H1 (cell line): Measurements from ENCODE around the gene GALNT13. TPM values are rescaled to one million over a fixed set of nuclear protein-coding genes. Genes with fewer than 3 reads are reported as not detected.

Experiments
- CTCF ChIA-PET: fragments of 300-600 bp; sonication (Branson Sonifier 250); formaldehyde crosslinking; loops from one replicate; lab custom pipeline; 2021; ENCODE audit not compliant: partially characterized antibody; lab: Charles Lee
- POLR2A ChIA-PET: fragments of 300-600 bp; sonication (Branson Sonifier 250); formaldehyde crosslinking; loops from one replicate; lab custom pipeline; 2021; ENCODE audit warnings: inconsistent platforms; ENCODE audit not compliant: partially characterized antibody; lab: Charles Lee
- DNase-seq, 2 experiments: peaks; one replicate each; pipeline versions ENCODE4 v3.0.0 to v3.0.0-alpha.2; 2010 to 2022; ENCODE audit warnings: low spot score in 2 of 2, low read depth in 1 of 2, mixed read lengths in 1 of 2
- FAIRE-seq: peaks from 2 replicates; lab custom pipeline; 2011; peaks lifted over from hg19 to GRCh38; lab: Jason Lieb, UNC
- H2AFZ ChIP-seq: 2 replicates; pipeline ENCODE4 v1.8.1; 2012; ENCODE audit warnings: low read length, inconsistent platforms
- H2AK5ac ChIP-seq: 2 replicates; pipeline ENCODE4 v1.6.1; 2013; ENCODE audit warnings: low read depth, low read length
- H2BK120ac ChIP-seq: replicated peaks from 2 replicates; pipeline ENCODE3; 2013; ENCODE audit warnings: low read depth, low read length, inconsistent platforms
- H2BK12ac ChIP-seq: 2 replicates; pipeline ENCODE4 v1.6.1; 2013; ENCODE audit warnings: low read depth, low read length
- H2BK15ac ChIP-seq: 2 replicates; pipeline ENCODE4 v1.6.1; 2013; ENCODE audit warnings: low read length
- H2BK20ac ChIP-seq: 2 replicates; pipeline ENCODE4 v1.6.1; 2013; ENCODE audit warnings: low read length
- H2BK5ac ChIP-seq: 2 replicates; pipeline ENCODE4 v1.6.1; 2013; ENCODE audit warnings: low read depth, low read length
- H3K14ac ChIP-seq: 2 replicates; pipeline ENCODE4 v1.6.1; 2013; ENCODE audit warnings: inconsistent platforms; ENCODE audit not compliant: insufficient read length
- H3K18ac ChIP-seq: 2 replicates; pipeline ENCODE4 v1.6.1; 2013; ENCODE audit warnings: low read length; ENCODE audit errors: extremely low read depth
- H3K23ac ChIP-seq: 2 replicates; pipeline ENCODE4 v1.6.1; 2013; ENCODE audit warnings: inconsistent platforms; ENCODE audit not compliant: insufficient read length
- H3K23me2 ChIP-seq: 2 replicates; pipeline ENCODE4 v1.6.1; 2013; ENCODE audit warnings: low read depth, low read length
- H3K27ac ChIP-seq: 2 replicates; pipeline ENCODE4 v1.6.1; 2011; ENCODE audit warnings: low read depth, low read length, inconsistent platforms
- H3K27me3 ChIP-seq, 4 experiments: replicated peaks in 1 of 4; 1 replicate in 1 of 4; 2 replicates in 3 of 4; pipeline versions ENCODE4 v1.6.1 to v1.8.1; 2011 to 2013; ENCODE audit warnings: low read length in 3 of 4, mild to moderate bottlenecking in 3 of 4, inconsistent platforms in 2 of 4, mixed read lengths in 2 of 4, moderate library complexity in 1 of 4; ENCODE audit not compliant: control insufficient read depth in 3 of 4, insufficient read depth in 3 of 4; ENCODE audit errors: extremely low read depth in 1 of 4
- H3K36me3 ChIP-seq, 4 experiments: 2 replicates each; pipeline versions ENCODE4 v1.6.1 to v1.8.1; 2011 to 2013; ENCODE audit warnings: mild to moderate bottlenecking in 4 of 4, low read length in 3 of 4, moderate library complexity in 2 of 4, control low read depth in 1 of 4, inconsistent platforms in 1 of 4; ENCODE audit not compliant: insufficient read depth in 4 of 4, control insufficient read depth in 2 of 4
- H3K4ac ChIP-seq: replicated peaks from 2 replicates; pipeline ENCODE3; 2013; ENCODE audit warnings: low read length, low read depth, mixed read lengths, inconsistent platforms; ENCODE audit not compliant: insufficient read length
- H3K4me1 ChIP-seq, 4 experiments: replicated peaks in 1 of 4; 1 replicate in 1 of 4; 2 replicates in 3 of 4; pipeline versions ENCODE4 v1.6.1 to v1.8.1; 2011 to 2013; ENCODE audit warnings: low read length in 3 of 4, inconsistent platforms in 2 of 4, mixed read lengths in 1 of 4; ENCODE audit not compliant: insufficient read depth in 4 of 4, control insufficient read depth in 3 of 4
- H3K4me2 ChIP-seq, 2 experiments: 2 replicates each; pipeline versions ENCODE4 v1.6.1 to v1.8.1; 2011 to 2013; ENCODE audit warnings: low read depth in 2 of 2, low read length in 2 of 2, control low read depth in 1 of 2, inconsistent platforms in 1 of 2, mild to moderate bottlenecking in 1 of 2; ENCODE audit not compliant: insufficient read depth in 1 of 2
- H3K4me3 ChIP-seq, 4 experiments: fragments of 200-600, 300-600 bp in 1 of 4; sonication (generic), shearing (Covaris generic), sonication (Bioruptor Twin) in 1 of 4; 2 replicates each; pipeline versions ENCODE4 v1.5.1 to v1.8.1; 2011 to 2016; ENCODE audit warnings: low read length in 4 of 4, low read depth in 3 of 4, control low read depth in 2 of 4, inconsistent platforms in 2 of 4, mild to moderate bottlenecking in 2 of 4, mixed read lengths in 1 of 4, moderate library complexity in 1 of 4; ENCODE audit not compliant: insufficient read depth in 2 of 4; ENCODE audit errors: extremely low read depth in 1 of 4
- H3K56ac ChIP-seq: replicated peaks from 2 replicates; pipeline ENCODE3; 2013; ENCODE audit warnings: low read depth, mild to moderate bottlenecking, mixed read lengths, low read length, inconsistent platforms; ENCODE audit not compliant: insufficient read length
- H3K79me1 ChIP-seq: 2 replicates; pipeline ENCODE4 v1.6.1; 2013; ENCODE audit warnings: low read depth, low read length, control low read depth
- H3K79me2 ChIP-seq, 2 experiments: 2 replicates each; pipeline versions ENCODE4 v1.6.1 to v1.8.1; 2012 to 2013; ENCODE audit warnings: low read length in 2 of 2, mild to moderate bottlenecking in 2 of 2, inconsistent platforms in 1 of 2; ENCODE audit not compliant: insufficient read depth in 2 of 2, control insufficient read depth in 1 of 2
- H3K9ac ChIP-seq, 4 experiments: replicated peaks in 1 of 4; 1 replicate in 1 of 4; 2 replicates in 3 of 4; pipeline versions ENCODE4 v1.6.1 to v1.8.1; 2011 to 2013; ENCODE audit warnings: low read depth in 3 of 4, low read length in 3 of 4, control low read depth in 2 of 4, mild to moderate bottlenecking in 2 of 4, moderate library complexity in 2 of 4, inconsistent platforms in 1 of 4; ENCODE audit errors: extremely low read depth in 1 of 4
- H3K9me3 ChIP-seq, 2 experiments: 2 replicates each; pipeline versions ENCODE4 v1.6.1 to v1.8.1; 2012 to 2013; ENCODE audit warnings: mild to moderate bottlenecking in 2 of 2, moderate library complexity in 2 of 2, control low read depth in 1 of 2, inconsistent platforms in 1 of 2, low read depth in 1 of 2, low read length in 1 of 2, mixed read lengths in 1 of 2; ENCODE audit not compliant: insufficient read depth in 2 of 2
- H4K20me1 ChIP-seq, 2 experiments: replicated peaks in 1 of 2; 2 replicates each; pipeline versions ENCODE3 to v1.8.1; 2011 to 2013; ENCODE audit warnings: inconsistent platforms in 2 of 2, low read length in 2 of 2, mild to moderate bottlenecking in 1 of 2; ENCODE audit not compliant: insufficient read depth in 2 of 2, control insufficient read depth in 1 of 2
- H4K5ac ChIP-seq: 2 replicates; pipeline ENCODE4 v1.6.1; 2013; ENCODE audit warnings: low read length, low read depth, mixed read lengths, inconsistent platforms; ENCODE audit not compliant: insufficient read length
- H4K8ac ChIP-seq: 2 replicates; pipeline ENCODE4 v1.8.0; 2013; ENCODE audit warnings: mild to moderate bottlenecking, moderate library complexity, low read length, inconsistent platforms; ENCODE audit not compliant: insufficient read depth; ENCODE audit errors: extremely low read depth
- H4K91ac ChIP-seq: replicated peaks from 2 replicates; pipeline ENCODE3; 2013; ENCODE audit warnings: low read length, mixed read lengths, inconsistent platforms; ENCODE audit not compliant: insufficient read length
- ASH2L ChIP-seq: fragments of 200-600, 300-600 bp; sonication (generic); IDR thresholded peaks from one replicate; pipeline ENCODE4 v1.7.1; 2017; ENCODE audit warnings: low read length
- BRCA1 ChIP-seq: IDR thresholded peaks from 2 replicates; pipeline ENCODE4 v1.6.1; 2012; ENCODE audit warnings: low read depth, low read length, improper control_type of control experiment
- CBX5 ChIP-seq: fragments of 300-800, 300-1000 bp; sonication (generic); IDR thresholded peaks from 2 replicates; pipeline ENCODE4 v1.7.1; 2016; ENCODE audit warnings: antibody characterized with exemption, low read length, low read depth
- CHD2 ChIP-seq: IDR thresholded peaks from 2 replicates; pipeline ENCODE4 v1.6.1; 2012; ENCODE audit warnings: low read length, improper control_type of control experiment
- EGR1 ChIP-seq: IDR thresholded peaks from 2 replicates; pipeline ENCODE4 v1.6.1; 2011; ENCODE audit warnings: low read depth, low read length, borderline replicate concordance
- EZH2 ChIP-seq: fragments of 200-600 bp; sonication (generic); IDR thresholded peaks from 2 replicates; pipeline ENCODE4 v1.7.1; 2012; ENCODE audit warnings: low read depth, mild to moderate bottlenecking, moderate library complexity, low read length, inconsistent platforms; ENCODE audit not compliant: severe bottlenecking
- GABPA ChIP-seq: IDR thresholded peaks from 2 replicates; pipeline ENCODE4 v1.6.1; 2011; ENCODE audit warnings: mild to moderate bottlenecking, low read length, moderate library complexity, borderline replicate concordance; ENCODE audit not compliant: insufficient read depth
- JUND ChIP-seq: IDR thresholded peaks from 2 replicates; pipeline ENCODE4 v1.6.1; 2011; ENCODE audit warnings: mild to moderate bottlenecking, improper control_type of control experiment, low read length
- KDM1A ChIP-seq: fragments of 200-600, 300-600 bp; sonication (generic); IDR thresholded peaks from 2 replicates; pipeline ENCODE4 v1.7.1; 2016; ENCODE audit warnings: mild to moderate bottlenecking, low read length, borderline replicate concordance
- MAX ChIP-seq: IDR thresholded peaks from 2 replicates; pipeline ENCODE4 v1.6.1; 2012; ENCODE audit warnings: inconsistent platforms
- SP1 ChIP-seq: IDR thresholded peaks from 2 replicates; pipeline ENCODE4 v1.6.1; 2011; ENCODE audit warnings: low read depth, low read length
- TAF1 ChIP-seq: IDR thresholded peaks from 2 replicates; pipeline ENCODE4 v1.6.1; 2011; ENCODE audit warnings: mild to moderate bottlenecking, low read depth, low read length
- TEAD4 ChIP-seq: IDR thresholded peaks from 2 replicates; pipeline ENCODE4 v1.6.1; 2012; ENCODE audit warnings: low read depth, low read length, inconsistent platforms, mixed read lengths
- ZNF274 ChIP-seq: IDR thresholded peaks from 2 replicates; pipeline ENCODE4 v1.7.0; 2012; ENCODE audit warnings: low read length, borderline replicate concordance; ENCODE audit errors: extremely low read depth
- polyA plus RNA-seq, 7 experiments: library from polyadenylated mRNA; depleted of rRNA in 3 of 7; stranded (reverse) in 5 of 7; unstranded in 2 of 7; fragments of >200 nt in 5 of 7; fragments of 200-250 nt in 2 of 7; gene quantifications; 1 replicate in 5 of 7; 2 replicates in 1 of 7; 4 replicates in 1 of 7; pipeline versions ENCODE4 v1.2.1 to v1.2.3, GENCODE V29; 2011 to 2013; ENCODE audit warnings: missing spikeins in 2 of 7, mixed read lengths in 2 of 7
- total RNA-seq: library from RNA; stranded (reverse); fragmentation: NEBNext Ultra II Directional; extraction: Animal tissue kit (Norgen Biotek cat#: 25700); gene quantifications from 2 replicates; pipeline ENCODE4 v1.2.1, GENCODE V29; 2021
- TF ChIP-seq, protein P1 (sequence below): IDR thresholded peaks from 2 replicates; pipeline ENCODE4 v1.6.1; 2012; ENCODE audit warnings: low read length, inconsistent platforms

GALNT13 gene
- total and polyA plus RNA-seq, 2 of the 8 experiments (the other 6 are each of a cell fraction or from before 2014, with no cell fraction given), result 3.2 to 9.6 TPM

DNA sequence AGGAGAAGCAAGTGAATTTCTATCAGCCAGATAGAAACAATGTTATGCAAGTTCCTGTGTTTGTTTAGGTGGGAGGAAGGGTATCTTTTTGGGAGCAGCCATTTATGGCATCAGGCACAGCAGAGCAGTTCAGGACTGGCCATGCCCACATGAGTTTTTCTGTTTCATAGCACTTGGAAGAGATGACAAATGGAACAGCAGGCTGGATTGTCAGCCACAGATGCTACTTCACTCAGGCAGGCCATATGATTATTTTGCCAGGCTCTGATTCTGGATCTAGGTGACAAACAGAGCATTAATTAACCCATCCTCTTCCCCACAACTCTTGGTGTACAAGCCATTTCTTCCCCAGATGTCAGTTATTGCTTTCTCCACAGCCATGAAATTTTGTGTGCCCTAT lies 63.8 kb downstream of the GALNT13 start:
- Histone ChIP-seq H3K56ac (no peak overlapping the region), H4K20me1 (peaks cover 0 to 2% of the 10 kb centered on the region in 2 experiments), H2BK12ac (no peak overlapping the region), H3K9ac (no peak overlapping the region), H4K91ac (no peak overlapping the region), H2AFZ (no peak overlapping the region), H3K23me2 (no peaks in the 10 kb centered on the region), H3K27me3 (no peaks in the 10 kb centered on the region), H3K4me2 (no peak overlapping the region), H2BK15ac (no peak overlapping the region), H3K79me1 (no peaks in the 10 kb centered on the region; the same call in 1 of the 2 replicates), H3K27ac (no peak overlapping the region), H4K5ac (no peak overlapping the region), H3K23ac (no peak overlapping the region), H2AK5ac (no peak overlapping the region), H2BK20ac (no peak overlapping the region), H3K4ac (no peak overlapping the region), H3K36me3 (no peaks in the 10 kb centered on the region), H3K9me3 (no peaks in the 10 kb centered on the region), H4K8ac (no peak overlapping the region), H3K14ac (no peak overlapping the region), H3K79me2 (peaks cover 0 to 1% of the 10 kb centered on the region in 2 experiments; a peak in 1 of 4 replicates), H3K4me1 (no peaks in the 10 kb centered on the region), H3K18ac (no peak overlapping the region), H2BK5ac (no peak overlapping the region), H3K4me3 (no peak overlapping the region), H2BK120ac (no peak overlapping the region)
- POLR2A ChIA-PET, result no interaction called here
- FAIRE-seq (no peak), DNase-seq (no peak)
- CTCF ChIA-PET, result no interaction called here
- no peak for TF ChIP-seq TAF1
- no peak for TF ChIP-seq EZH2
- no peak for TF ChIP-seq CHD2
- no peak for TF ChIP-seq SP1
- TF ChIP-seq MAX, result no peak
- no peak for TF ChIP-seq CBX5
- no peak for TF ChIP-seq BRCA1
- no peak for TF ChIP-seq ASH2L
- TF ChIP-seq, protein P1, sequence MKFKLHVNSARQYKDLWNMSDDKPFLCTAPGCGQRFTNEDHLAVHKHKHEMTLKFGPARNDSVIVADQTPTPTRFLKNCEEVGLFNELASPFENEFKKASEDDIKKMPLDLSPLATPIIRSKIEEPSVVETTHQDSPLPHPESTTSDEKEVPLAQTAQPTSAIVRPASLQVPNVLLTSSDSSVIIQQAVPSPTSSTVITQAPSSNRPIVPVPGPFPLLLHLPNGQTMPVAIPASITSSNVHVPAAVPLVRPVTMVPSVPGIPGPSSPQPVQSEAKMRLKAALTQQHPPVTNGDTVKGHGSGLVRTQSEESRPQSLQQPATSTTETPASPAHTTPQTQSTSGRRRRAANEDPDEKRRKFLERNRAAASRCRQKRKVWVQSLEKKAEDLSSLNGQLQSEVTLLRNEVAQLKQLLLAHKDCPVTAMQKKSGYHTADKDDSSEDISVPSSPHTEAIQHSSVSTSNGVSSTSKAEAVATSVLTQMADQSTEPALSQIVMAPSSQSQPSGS, result no peak
- TF ChIP-seq GABPA, result no peak
- TF ChIP-seq EGR1, result no peak
- no peak for TF ChIP-seq JUND
- no peak for TF ChIP-seq TEAD4
- no peak for TF ChIP-seq ZNF274
- TF ChIP-seq KDM1A, result no peak
